GM18526 (cell line): Measurements from ENCODE around the gene CLEC2D.

Experiments used
- POLR2A ChIP-seq: IDR thresholded peaks from 3 replicates; pipeline ENCODE4 v1.6.1; 2011; ENCODE audit not compliant: insufficient read length; ENCODE audit errors: extremely low read depth

The CLEC2D gene

GRCh38 chr12:9648701-9649531 is 20.6 kb upstream of the CLEC2D start:
- TF ChIP-seq POLR2A = no peak

GRCh38 chr12:9649532-9649940 is 20.0 kb upstream of the CLEC2D start:
- peak; percentile 70 for TF ChIP-seq POLR2A

GRCh38 chr12:9650151-9650576 is 19.3 kb upstream of the CLEC2D start:
- TF ChIP-seq POLR2A = no peak

GRCh38 chr12:9651265-9651729 is 18.2 kb upstream of the CLEC2D start:
- TF ChIP-seq POLR2A = peak; percentile 18

- TF ChIP-seq POLR2A = no peak
Measured at GRCh38 chr12:9660046-9660445, 9.5 kb upstream of the CLEC2D start.

GRCh38 chr12:9661720-9662119 is 7.8 kb upstream of the CLEC2D start:
- no peak for TF ChIP-seq POLR2A

- no peak for TF ChIP-seq POLR2A
Measured at GRCh38 chr12:9662488-9662887, 7.0 kb upstream of the CLEC2D start.

- TF ChIP-seq POLR2A = no peak
Measured at GRCh38 chr12:9667403-9668160, 1.9 kb upstream of the CLEC2D start.

- no peak for TF ChIP-seq POLR2A
Measured at GRCh38 chr12:9668161-9669018, 1.1 kb upstream of the CLEC2D start.

GRCh38 chr12:9669019-9669326 is 540 bp upstream of the CLEC2D start:
- TF ChIP-seq POLR2A = no peak

GRCh38 chr12:9673404-9674225 is 4.1 kb downstream of the CLEC2D start:
- TF ChIP-seq POLR2A = no peak

GRCh38 chr12:9674226-9674590 is 4.7 kb downstream of the CLEC2D start:
- TF ChIP-seq POLR2A = peak; percentile 36

- TF ChIP-seq POLR2A = no peak
Measured at GRCh38 chr12:9685915-9686314, 16.4 kb downstream of the CLEC2D start.

GRCh38 chr12:9687228-9687627 is 17.7 kb downstream of the CLEC2D start:
- TF ChIP-seq POLR2A = no peak

GRCh38 chr12:9692909-9693308 is 23.4 kb downstream of the CLEC2D start:
- TF ChIP-seq POLR2A = peak; percentile 4

GRCh38 chr12:9694241-9694640 is 24.7 kb downstream of the CLEC2D start:
- no peak for TF ChIP-seq POLR2A
